ENCODE measurements around the gene SLC66A1. TPM values are rescaled to one million over a fixed set of nuclear protein-coding genes. Genes with fewer than 3 reads are reported as not detected.

The SLC66A1 gene
- total RNA-seq, 2 experiments from 2014 or later: 6.7 to 6.8 TPM

GRCh38 chr1:19344831-19345230, 32.7 kb downstream of the SLC66A1 start:
- Mint-ChIP-seq H3K36me3 (ENCODE audit: low read depth) (peaks cover 49% of the 10 kb centered on the region), H3K27ac (no peak overlapping the region), H3K9me3 (no peaks in the 10 kb centered on the region), H3K4me3 (no peak overlapping the region), H3K4me1 (peaks cover 4% of the 10 kb centered on the region), H3K27me3 (no peaks in the 10 kb centered on the region)
- POLR2A ChIA-PET: no interaction called here
- no peak for DNase-seq
- CTCF ChIA-PET: interaction anchor here (1.4 to 3.5 kb wide), 3 partner anchors 15 to 306 kb away, joined by 4 to 10 read pairs (median 4); no protein-coding TSS in a partner anchor

DNA sequence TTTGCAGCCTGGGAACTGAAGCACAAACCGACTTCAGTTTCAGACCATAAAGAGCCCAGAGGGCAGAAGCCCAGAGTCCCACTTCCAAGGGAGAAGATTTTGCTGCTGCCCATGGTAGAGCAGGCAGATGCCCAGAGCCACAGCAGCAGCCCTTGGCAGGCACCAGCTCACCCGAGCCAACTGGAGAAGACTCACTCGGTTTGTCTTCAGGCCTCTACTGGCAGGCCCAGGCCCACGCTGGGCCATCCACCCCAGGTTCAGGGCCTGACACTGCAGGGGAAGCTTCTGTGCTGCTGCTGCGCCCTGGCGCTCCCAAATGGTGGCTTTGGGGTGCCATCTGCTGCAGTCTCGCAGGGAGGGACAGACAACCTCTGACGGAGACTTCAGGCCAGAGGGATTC, 33.3 kb downstream of the SLC66A1 start:
- peaks cover 4% of the 10 kb centered on the region for H3K4me1 Mint-ChIP-seq
- ChIA-PET CTCF (interaction anchor here (1.7 to 3.5 kb wide), 2 partner anchors 14 to 236 kb away, joined by 4 to 10 read pairs; no protein-coding TSS in a partner anchor), POLR2A (no interaction called here)
- no peaks in the 10 kb centered on the region for H3K9me3 Mint-ChIP-seq
- DNase-seq: no peak
- H3K27ac Mint-ChIP-seq: no peak overlapping the region
- no peak overlapping the region for H3K4me3 Mint-ChIP-seq
- no peaks in the 10 kb centered on the region for H3K27me3 Mint-ChIP-seq
- H3K36me3 Mint-ChIP-seq (ENCODE audit: low read depth): peaks cover 52% of the 10 kb centered on the region

DNA sequence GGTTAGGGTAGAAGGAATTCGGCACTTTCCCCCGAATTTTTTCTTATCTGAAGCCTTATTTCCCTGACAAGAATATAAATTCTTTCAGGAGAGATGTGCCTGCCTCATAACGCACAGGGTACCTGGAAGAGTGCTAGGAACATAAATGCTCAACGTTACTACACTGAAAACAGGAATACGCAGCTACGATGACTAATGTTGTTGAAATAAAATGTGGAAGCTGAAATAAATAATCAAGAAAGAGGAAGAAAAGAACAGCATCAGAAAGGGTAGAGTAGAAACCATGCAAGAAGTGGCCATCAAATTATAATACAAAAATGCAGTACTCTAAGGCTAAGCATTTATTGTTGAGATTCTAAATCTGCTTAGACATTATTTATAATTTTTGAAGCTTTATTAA, 33.9 kb downstream of the SLC66A1 start:
- no peak overlapping the region for H3K4me3 Mint-ChIP-seq
- H3K4me1 Mint-ChIP-seq: peaks cover 4% of the 10 kb centered on the region
- ChIA-PET POLR2A (no interaction called here), CTCF (interaction anchor here (0.8 to 3.5 kb wide), 3 partner anchors 31 to 314 kb away, joined by 3 to 10 read pairs (median 4); no protein-coding TSS in a partner anchor)
- no peaks in the 10 kb centered on the region for H3K9me3 Mint-ChIP-seq
- DNase-seq: no peak
- H3K36me3 Mint-ChIP-seq (ENCODE audit: low read depth): peaks cover 50% of the 10 kb centered on the region
- no peaks in the 10 kb centered on the region for H3K27me3 Mint-ChIP-seq
- H3K27ac Mint-ChIP-seq: no peak overlapping the region

DNA sequence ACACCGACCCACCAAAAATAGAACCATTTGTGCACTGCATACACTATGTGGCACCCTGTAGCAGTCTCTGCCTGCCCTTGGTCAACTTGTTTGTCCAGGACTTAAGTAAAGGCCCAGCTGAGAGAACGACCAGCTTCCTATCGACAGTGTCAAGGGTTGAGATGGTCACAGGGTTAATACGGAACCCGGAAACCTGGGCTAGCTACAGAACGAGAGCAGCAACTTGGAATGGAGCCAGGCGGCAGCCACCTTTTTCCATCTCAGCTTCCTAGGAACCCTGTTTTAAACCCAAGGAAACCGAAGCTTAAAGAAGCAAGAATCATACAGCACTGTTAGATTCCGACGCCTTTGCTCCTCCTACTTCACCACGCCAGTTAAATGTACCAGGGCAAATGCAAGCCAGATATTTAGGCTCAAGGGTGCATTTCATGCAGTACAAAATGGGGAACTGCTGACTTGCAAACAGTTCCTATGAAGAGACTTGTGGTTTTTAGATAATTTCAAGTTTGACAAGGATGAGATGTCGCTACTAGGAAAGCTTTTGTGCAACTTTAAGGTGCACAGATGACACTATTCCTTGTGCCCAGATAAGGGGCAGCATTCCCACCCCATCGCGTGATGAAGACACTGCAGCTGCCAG, 35.5 kb downstream of the SLC66A1 start:
- no peak for DNase-seq
- CTCF ChIA-PET: no interaction called here
- no peak overlapping the region for H3K27ac Mint-ChIP-seq
- no peaks in the 10 kb centered on the region for H3K9me3 Mint-ChIP-seq
- H3K36me3 Mint-ChIP-seq (ENCODE audit: low read depth): peaks cover 45% of the 10 kb centered on the region
- H3K27me3 Mint-ChIP-seq: no peaks in the 10 kb centered on the region
- H3K4me1 Mint-ChIP-seq: no peaks in the 10 kb centered on the region
- no peak overlapping the region for H3K4me3 Mint-ChIP-seq
- POLR2A ChIA-PET: no interaction called here

GRCh38 chr1:19348441-19349198, 36.5 kb downstream of the SLC66A1 start:
- ChIA-PET CTCF (interaction anchor here (0.6 to 0.9 kb wide), 2 partner anchors 14 to 262 kb away, joined by 4 read pairs; no protein-coding TSS in a partner anchor), POLR2A (no interaction called here)
- no peaks in the 10 kb centered on the region for H3K9me3 Mint-ChIP-seq
- H3K4me1 Mint-ChIP-seq: no peaks in the 10 kb centered on the region
- H3K4me3 Mint-ChIP-seq: no peak overlapping the region
- H3K27ac Mint-ChIP-seq: no peak overlapping the region
- no peaks in the 10 kb centered on the region for H3K27me3 Mint-ChIP-seq
- peaks cover 52% of the 10 kb centered on the region for H3K36me3 Mint-ChIP-seq (ENCODE audit: low read depth)
- no peak for DNase-seq

- Mint-ChIP-seq H3K9me3 (no peaks in the 10 kb centered on the region), H3K4me3 (no peak overlapping the region), H3K27me3 (no peaks in the 10 kb centered on the region), H3K27ac (no peak overlapping the region), H3K4me1 (no peaks in the 10 kb centered on the region), H3K36me3 (ENCODE audit: low read depth) (peaks cover 50% of the 10 kb centered on the region)
- DNase-seq: no peak
- ChIA-PET CTCF (no interaction called here), POLR2A (no interaction called here)
Measured at GRCh38 chr1:19349999-19350398, 37.9 kb downstream of the SLC66A1 start.

DNA sequence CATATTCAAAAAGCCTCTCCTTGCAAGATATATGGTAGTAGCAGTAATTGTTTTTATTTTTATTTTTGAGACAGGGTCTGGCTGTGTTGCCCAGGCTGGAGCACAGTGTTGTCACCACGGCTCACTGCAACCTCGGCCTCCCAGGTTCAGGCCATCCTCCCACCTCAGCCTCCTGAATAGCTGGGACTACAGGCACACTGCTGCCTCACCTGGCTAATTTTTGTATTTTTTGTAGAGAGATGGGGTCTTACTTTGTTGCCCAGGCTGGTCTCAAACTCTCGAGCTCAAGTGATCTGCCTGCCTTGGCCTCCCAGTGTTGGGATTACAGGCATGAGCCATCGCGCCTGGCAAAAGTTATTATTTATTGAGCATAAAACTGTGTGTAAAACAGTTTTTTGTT, 38.4 kb downstream of the SLC66A1 start:
- Mint-ChIP-seq H3K4me3 (no peak overlapping the region), H3K9me3 (no peaks in the 10 kb centered on the region), H3K36me3 (ENCODE audit: low read depth) (peaks cover 53% of the 10 kb centered on the region), H3K27ac (no peak overlapping the region), H3K4me1 (no peaks in the 10 kb centered on the region), H3K27me3 (no peaks in the 10 kb centered on the region)
- POLR2A ChIA-PET: no interaction called here
- DNase-seq: no peak
- CTCF ChIA-PET: no interaction called here

DNA sequence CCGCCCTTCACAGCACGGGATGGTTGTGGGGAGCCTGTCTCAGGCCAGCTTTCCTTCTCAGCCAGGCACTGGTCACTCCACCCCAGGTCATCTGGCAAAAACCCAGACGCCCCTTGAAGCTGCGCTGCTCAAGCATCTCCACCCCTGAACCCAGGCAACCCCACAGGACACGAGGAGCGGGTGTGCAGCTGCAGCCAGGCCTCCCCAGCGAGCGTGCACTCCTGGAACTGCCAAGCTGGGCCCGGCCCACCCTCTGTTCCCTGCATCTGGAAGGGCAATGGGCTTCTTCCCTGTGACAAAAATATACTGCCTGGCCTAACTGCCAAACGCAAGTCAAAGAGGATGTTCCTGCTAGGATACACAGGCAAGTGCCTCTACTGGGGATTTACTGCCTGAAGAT, 39.7 kb downstream of the SLC66A1 start:
- Mint-ChIP-seq H3K27me3 (no peaks in the 10 kb centered on the region), H3K4me1 (no peaks in the 10 kb centered on the region), H3K4me3 (no peak overlapping the region), H3K9me3 (no peaks in the 10 kb centered on the region), H3K27ac (no peak overlapping the region), H3K36me3 (ENCODE audit: low read depth) (peaks cover 62% of the 10 kb centered on the region)
- CTCF ChIA-PET: no interaction called here
- DNase-seq: no peak
- POLR2A ChIA-PET: interaction anchor here (0.6 kb wide), 1 partner anchor 222 kb away, joined by 3 read pairs; no protein-coding TSS in a partner anchor

GRCh38 chr1:19352839-19353238, 40.7 kb downstream of the SLC66A1 start:
- Mint-ChIP-seq H3K36me3 (ENCODE audit: low read depth) (peaks cover 70% of the 10 kb centered on the region), H3K27ac (no peak overlapping the region), H3K4me3 (no peak overlapping the region), H3K9me3 (no peaks in the 10 kb centered on the region), H3K4me1 (no peaks in the 10 kb centered on the region), H3K27me3 (no peaks in the 10 kb centered on the region)
- DNase-seq: no peak
- CTCF ChIA-PET: no interaction called here
- POLR2A ChIA-PET: no interaction called here

- POLR2A ChIA-PET: no interaction called here
- no peaks in the 10 kb centered on the region for H3K27me3 Mint-ChIP-seq
Measured at GRCh38 chr1:19353596-19353995, 41.5 kb downstream of the SLC66A1 start.

DNA sequence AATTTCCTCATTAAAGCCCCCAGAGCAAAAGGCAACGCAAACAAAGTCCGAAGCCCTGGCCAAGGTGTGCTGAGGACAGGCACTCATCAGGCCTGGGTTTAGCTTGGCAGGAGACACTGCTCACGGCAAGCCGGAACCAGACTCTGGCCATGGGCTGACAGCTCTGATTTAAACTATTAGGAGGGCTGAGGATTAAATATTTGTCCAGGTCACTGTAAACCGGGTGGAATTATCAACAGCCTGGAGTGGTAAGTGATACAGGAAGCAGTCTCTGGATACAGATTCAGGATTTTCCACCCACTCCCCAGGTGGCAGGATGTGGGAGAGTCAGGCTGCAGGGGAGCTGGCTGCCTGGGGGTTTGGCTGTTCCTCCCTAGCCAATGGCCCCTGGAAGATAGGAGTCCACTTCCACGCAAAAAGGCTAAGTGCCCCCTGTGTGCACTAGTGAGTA, 42.4 kb downstream of the SLC66A1 start:
- POLR2A ChIA-PET: no interaction called here
- H3K4me1 Mint-ChIP-seq: no peaks in the 10 kb centered on the region
- CTCF ChIA-PET: no interaction called here
- no peak overlapping the region for H3K4me3 Mint-ChIP-seq
- no peaks in the 10 kb centered on the region for H3K27me3 Mint-ChIP-seq
- H3K27ac Mint-ChIP-seq: no peak overlapping the region
- no peak for DNase-seq
- H3K36me3 Mint-ChIP-seq (ENCODE audit: low read depth): peaks cover 62% of the 10 kb centered on the region
- H3K9me3 Mint-ChIP-seq: no peaks in the 10 kb centered on the region

More at GRCh38 chr1:19353596-19353995, 41.5 kb downstream of the SLC66A1 start:
- peaks cover 70% of the 10 kb centered on the region for H3K36me3 Mint-ChIP-seq (ENCODE audit: low read depth)
- peak overlapping the region; percentile 49 for H3K27ac Mint-ChIP-seq
- no peaks in the 10 kb centered on the region for H3K4me1 Mint-ChIP-seq
- DNase-seq: no peak
- no peak overlapping the region for H3K4me3 Mint-ChIP-seq
- no peaks in the 10 kb centered on the region for H3K9me3 Mint-ChIP-seq
- CTCF ChIA-PET: no interaction called here

- Mint-ChIP-seq H3K36me3 (ENCODE audit: low read depth) (peaks cover 56% of the 10 kb centered on the region), H3K9me3 (no peaks in the 10 kb centered on the region), H3K4me1 (peaks cover 16% of the 10 kb centered on the region), H3K27me3 (no peaks in the 10 kb centered on the region), H3K4me3 (no peak overlapping the region), H3K27ac (no peak overlapping the region)
- CTCF ChIA-PET: no interaction called here
- POLR2A ChIA-PET: no interaction called here
- no peak for DNase-seq
Measured at GRCh38 chr1:19356266-19356665, 44.1 kb downstream of the SLC66A1 start.

DNA sequence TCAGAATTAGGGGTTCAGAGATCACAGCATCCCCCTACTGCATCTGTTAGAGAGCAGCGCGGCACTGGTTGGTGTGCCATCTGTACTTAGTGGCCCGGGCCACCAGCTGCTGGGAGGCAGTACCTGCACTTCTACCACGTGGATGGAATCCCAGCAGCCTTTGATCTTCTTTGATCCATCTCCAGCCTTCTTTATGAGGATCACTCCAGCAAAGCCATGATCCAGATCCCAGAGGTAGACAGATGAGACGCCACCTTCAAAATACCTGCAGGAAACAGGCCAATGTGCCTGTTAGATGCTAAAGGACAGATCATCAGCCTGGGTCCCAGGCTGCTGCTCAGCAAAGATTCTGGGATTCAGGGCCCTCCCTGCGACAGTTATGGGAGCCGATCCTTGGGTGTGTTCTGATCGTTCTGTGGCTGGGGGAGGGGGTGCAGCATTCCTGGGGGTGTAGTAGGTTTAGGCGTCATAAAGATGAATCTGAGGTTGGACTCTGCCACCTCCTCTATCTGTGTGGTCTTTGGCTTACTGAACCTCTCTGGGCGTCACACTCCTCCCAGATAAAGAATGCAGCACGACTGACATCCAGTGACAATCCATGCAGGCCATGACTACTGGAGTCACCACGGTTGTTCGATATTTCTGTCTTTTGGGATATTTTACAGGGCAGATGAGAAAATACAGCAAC, 45.3 kb downstream of the SLC66A1 start:
- Mint-ChIP-seq H3K36me3 (ENCODE audit: low read depth) (peaks cover 47% of the 10 kb centered on the region), H3K9me3 (no peaks in the 10 kb centered on the region), H3K27ac (no peak overlapping the region), H3K4me3 (no peak overlapping the region), H3K4me1 (peaks cover 20% of the 10 kb centered on the region), H3K27me3 (no peaks in the 10 kb centered on the region)
- no peak for DNase-seq
- CTCF ChIA-PET: no interaction called here
- POLR2A ChIA-PET: no interaction called here

All from activated CD4-positive, alpha-beta memory T cell treated with anti-CD3 and anti-CD28 coated beads, Interleukin-2, amount 10 ng/mL, durations not matched to agents 7 days and 5 days (primary cell).